IPS-18c (cell line): ENCODE data around the gene CAMK2A.

Experiments used
- H3K4me3 ChIP-seq: 2 replicates; pipeline ENCODE4 v1.7.0; 2013; ENCODE audit warnings: low read depth, mild to moderate bottlenecking, low read length, moderate library complexity; ENCODE audit not compliant: insufficient read depth
- H3K9me3 ChIP-seq: one replicate; pipeline ENCODE4 v1.6.1; 2013; ENCODE audit warnings: mild to moderate bottlenecking, low read length, moderate library complexity; ENCODE audit not compliant: control insufficient read depth, insufficient read depth

The CAMK2A gene

GRCh38 chr5:150217873-150218692 is 71.5 kb downstream of the CAMK2A start:
- Histone ChIP-seq H3K4me3 (no peak overlapping the region), H3K9me3 (no peaks in the 10 kb centered on the region)

GRCh38 chr5:150217038-150217437 is 72.5 kb downstream of the CAMK2A start:
- Histone ChIP-seq H3K9me3 (no peaks in the 10 kb centered on the region), H3K4me3 (no peak overlapping the region)

DNA sequence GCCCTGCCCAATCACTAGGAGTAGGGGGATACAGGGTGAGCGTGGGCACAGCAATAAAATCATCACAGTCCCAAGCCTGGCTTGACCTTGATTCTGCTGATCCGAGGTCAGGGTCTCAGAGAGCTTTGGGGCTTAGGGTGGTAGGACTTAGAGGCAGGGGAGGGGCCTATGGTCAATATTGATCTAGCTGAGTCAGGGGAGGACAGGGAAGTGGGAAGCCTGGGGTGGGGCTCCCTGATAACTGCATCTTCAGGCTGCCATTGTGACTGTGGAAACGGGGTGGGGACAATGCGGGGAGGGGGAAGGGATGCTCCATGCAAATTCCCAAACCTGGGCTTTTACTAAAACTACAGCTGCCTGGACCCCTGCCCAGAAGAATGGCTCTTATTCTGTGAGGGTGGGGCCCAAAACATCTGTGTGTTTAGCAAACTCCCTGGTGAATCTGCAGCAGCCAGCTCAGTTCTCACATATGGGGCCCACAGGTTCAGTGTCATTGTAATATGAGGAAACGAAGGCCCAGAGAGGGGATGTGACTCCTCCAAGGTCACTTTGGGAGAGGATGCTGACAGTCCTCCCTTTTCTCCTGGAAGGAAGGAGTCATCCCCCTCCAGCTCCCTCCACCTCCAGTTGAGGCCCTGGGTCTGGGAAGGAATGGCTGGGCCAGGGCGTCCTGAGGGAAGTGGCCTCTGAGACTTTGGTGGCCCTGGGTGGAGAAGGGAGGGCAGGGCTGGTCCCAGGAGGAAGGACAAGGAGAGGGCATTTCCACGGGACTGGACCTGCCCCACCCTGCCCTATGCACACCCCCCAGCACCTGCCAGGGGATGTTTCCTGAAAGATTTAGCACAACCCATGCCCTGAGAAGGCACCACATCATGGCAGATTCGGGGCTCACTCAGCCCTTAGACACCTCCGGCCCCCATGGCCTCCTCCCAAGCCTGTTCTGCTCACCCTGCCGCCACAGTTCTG is 73.3 kb downstream of the CAMK2A start:
- Histone ChIP-seq H3K4me3 (no peak overlapping the region), H3K9me3 (no peaks in the 10 kb centered on the region)

- no peak overlapping the region for H3K4me3 ChIP-seq
- no peaks in the 10 kb centered on the region for H3K9me3 ChIP-seq
Observed at GRCh38 chr5:150214289-150214688, 75.3 kb downstream of the CAMK2A start.

GRCh38 chr5:150213530-150213929 is 76.0 kb downstream of the CAMK2A start:
- Histone ChIP-seq H3K4me3 (no peak overlapping the region), H3K9me3 (no peaks in the 10 kb centered on the region)

DNA sequence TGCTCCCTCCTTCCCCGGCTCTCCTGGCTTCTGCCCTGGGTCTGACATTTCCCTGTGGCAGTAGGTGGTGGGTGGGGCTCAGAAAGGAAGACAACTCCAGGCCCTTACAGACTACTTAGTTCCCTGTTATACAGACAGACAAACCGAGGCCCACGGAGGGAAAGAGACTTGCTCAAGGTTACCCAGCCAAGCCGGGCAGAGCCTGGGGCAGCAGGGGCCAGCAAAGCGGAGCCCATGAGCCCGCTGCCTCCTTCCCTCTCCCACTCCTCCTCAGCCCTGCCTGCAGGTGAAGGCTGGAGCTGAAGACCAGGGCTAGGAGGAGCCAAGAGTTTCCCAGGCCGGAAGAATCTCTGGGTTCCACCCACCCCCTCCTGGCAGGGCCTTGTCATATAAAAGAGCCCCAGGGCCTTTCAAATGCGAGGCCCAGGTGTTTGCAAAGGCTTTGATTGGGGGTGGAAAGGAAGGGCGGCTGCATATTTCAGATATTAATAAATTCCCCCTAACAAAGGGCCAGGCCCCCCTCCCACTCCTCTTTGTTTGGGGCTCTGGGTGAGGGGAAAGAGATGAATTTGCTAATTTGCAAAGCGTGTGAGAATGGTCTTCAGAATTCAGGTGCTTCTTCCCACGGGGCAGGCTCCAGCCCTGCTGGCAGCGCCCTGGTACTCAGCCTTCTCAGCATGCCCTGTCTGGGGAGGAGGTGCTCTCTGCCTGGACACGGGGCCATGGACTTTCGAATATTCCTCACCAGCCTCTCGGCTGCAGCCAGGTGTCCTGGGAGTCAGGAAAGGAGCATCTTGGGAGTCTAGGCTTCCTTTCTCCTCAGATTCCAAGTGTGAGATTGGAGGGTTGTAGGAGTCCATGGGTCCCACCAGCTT is 78.2 kb downstream of the CAMK2A start:
- H3K4me3 ChIP-seq = no peak overlapping the region
- H3K9me3 ChIP-seq = no peaks in the 10 kb centered on the region

GRCh38 chr5:150210644-150211043 is 78.9 kb downstream of the CAMK2A start:
- no peaks in the 10 kb centered on the region for H3K9me3 ChIP-seq
- H3K4me3 ChIP-seq = no peak overlapping the region

DNA sequence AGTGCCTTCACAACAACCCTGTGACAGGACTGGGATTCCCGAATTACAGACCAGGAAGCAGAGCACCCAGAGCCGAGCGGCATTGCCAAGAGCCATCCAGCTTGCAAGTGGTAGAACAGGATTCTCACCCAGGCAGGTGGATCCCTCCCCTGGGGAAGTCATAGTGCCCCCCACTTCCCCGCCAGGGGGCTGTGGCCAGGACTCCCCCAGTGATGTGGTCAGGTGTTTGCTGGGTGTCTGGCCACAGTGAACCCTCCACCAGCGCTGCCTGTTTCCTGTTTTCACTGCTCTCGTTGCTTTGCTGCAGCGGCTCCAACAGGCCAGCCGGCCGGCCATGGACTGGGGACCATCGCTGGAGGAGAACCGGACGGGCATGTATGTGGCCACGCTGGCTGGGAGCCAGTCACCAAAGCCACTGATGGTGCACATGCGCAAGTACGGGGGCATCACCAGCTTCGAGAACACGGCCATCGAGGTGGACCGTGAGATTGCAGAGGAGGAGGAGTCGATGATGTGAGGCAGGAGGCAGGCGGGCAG is 80.4 kb downstream of the CAMK2A start:
- H3K9me3 ChIP-seq = no peaks in the 10 kb centered on the region
- no peak overlapping the region for H3K4me3 ChIP-seq

- no peaks in the 10 kb centered on the region for H3K9me3 ChIP-seq
- H3K4me3 ChIP-seq = no peak overlapping the region
Observed at GRCh38 chr5:150208187-150209098, 81.1 kb downstream of the CAMK2A start.

- Histone ChIP-seq H3K4me3 (no peak overlapping the region), H3K9me3 (no peaks in the 10 kb centered on the region)
Observed at GRCh38 chr5:150206779-150207115, 82.8 kb downstream of the CAMK2A start.

DNA sequence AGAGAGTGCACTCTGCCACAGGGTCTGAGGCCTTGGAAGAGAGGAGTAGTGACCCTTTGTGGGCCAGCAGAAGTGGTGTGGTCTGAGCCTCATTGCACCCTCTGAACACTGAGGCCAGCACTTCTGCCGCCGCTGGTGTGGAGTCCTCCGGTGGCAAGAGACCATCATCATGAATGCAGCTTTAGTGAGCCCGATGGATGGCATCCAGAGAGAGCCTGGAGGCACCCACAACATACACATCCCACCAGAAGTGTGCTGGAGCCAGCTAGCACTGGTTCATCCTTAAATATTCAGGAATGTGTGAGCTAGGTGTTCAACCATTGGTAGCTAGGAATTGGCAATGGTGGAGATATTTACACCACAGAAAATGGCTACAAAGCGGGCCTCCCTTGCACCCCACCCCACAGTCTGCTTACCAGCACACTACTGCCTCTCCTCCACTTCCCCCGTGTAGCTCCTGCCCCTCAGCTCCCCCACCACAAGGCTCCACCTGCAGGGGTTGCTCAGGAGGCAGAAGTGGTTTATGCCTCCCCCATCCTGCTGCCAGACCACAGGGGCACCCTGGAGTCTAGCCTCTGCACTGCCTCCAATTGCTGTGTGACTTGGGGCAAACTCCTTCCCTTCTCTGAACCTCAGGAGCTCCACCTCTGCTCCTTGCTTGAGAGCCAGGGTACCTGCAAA is 83.3 kb downstream of the CAMK2A start:
- H3K9me3 ChIP-seq = no peaks in the 10 kb centered on the region
- H3K4me3 ChIP-seq = no peak overlapping the region

DNA sequence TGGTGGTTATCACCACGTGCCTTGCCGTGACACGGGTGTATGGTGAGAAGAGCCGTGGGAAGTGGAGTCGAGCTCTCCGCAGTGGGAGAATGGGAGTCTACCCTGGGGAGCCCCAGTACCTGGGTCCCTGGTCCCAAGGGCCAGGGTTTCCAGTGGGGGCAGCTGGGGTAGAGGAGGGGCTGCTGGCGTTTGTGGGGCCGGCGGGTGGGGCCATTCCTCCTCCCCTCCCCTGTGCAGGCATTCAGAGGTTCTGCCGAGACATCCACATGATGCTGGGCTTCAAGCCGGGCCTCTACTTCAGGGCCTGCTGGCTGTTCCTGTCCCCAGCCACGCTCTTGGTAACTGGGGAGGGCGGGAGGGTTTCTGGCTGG is 85.0 kb downstream of the CAMK2A start:
- no peak overlapping the region for H3K4me3 ChIP-seq
- H3K9me3 ChIP-seq = no peaks in the 10 kb centered on the region

- Histone ChIP-seq H3K9me3 (no peaks in the 10 kb centered on the region), H3K4me3 (no peak overlapping the region)
Observed at GRCh38 chr5:150203832-150204589, 85.6 kb downstream of the CAMK2A start.

GRCh38 chr5:150202501-150202900 is 87.1 kb downstream of the CAMK2A start:
- H3K9me3 ChIP-seq = no peaks in the 10 kb centered on the region
- no peak overlapping the region for H3K4me3 ChIP-seq

DNA sequence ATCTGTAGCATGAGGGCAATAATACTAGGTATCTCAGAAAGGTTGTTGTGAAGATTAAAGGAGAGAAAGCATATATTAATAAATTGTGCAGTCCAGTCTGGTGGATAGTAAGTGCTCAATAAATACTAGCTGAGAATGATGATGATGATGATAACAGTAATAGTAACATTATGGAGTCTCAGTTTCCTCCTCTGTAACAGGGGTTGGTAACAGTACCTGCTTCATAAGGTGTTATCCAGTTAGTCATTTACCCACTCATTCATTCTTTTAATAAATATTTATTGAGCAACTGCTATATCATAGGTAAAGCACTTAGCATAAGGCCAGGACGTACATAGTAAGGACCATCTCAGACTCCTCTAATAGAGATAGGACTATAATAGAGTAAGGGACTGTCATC is 92.1 kb downstream of the CAMK2A start:
- H3K4me3 ChIP-seq = no peak overlapping the region
- no peaks in the 10 kb centered on the region for H3K9me3 ChIP-seq
